ENCODE data around the gene RGP1. TPM values are rescaled to one million over a fixed set of nuclear protein-coding genes. Genes with fewer than 3 reads are reported as not detected.

Gene RGP1
- total and polyA plus RNA-seq, 9 of the 15 experiments (the other 6 are each of a cell fraction or from before 2014, with no cell fraction given), result 0.42 to 13.8 (median 6.7) TPM

DNA sequence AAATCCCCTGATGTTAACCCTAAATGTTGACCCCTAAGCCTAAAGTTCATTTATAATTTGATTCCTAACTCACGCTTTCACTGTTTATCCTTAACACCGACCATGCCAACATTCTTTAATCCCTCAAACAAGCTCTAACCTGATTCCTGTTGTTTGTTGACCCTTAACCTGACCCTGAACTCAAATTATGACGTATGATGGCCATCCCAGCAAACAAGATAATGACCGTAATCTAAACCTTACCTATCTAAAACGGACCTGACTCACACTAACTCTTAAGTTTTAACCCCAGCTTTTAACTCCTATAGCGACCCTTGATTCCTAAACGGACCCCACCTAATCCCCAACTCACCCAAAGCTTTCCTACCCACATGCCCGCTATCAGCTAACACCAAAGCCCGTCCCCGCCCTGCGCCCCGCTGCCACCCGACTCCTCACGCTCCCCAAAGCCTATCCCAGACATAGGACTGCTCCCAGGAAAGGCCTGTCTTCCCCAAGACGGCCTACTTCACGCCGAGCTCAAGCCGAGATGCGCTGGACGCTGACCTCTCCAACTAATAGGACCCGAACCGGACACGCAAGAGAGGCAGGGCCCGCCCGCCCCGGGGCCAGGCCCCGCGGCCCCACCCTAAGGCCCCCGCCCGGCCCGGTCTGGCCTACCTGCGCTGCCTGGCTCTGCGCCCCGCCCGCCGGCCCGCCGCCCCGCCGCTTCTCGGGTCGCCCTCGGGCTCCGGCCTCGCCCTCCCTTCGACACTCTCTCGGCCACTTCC is 17.5 kb upstream of the RGP1 start (continued):
- TF ChIP-seq, protein P1, sequence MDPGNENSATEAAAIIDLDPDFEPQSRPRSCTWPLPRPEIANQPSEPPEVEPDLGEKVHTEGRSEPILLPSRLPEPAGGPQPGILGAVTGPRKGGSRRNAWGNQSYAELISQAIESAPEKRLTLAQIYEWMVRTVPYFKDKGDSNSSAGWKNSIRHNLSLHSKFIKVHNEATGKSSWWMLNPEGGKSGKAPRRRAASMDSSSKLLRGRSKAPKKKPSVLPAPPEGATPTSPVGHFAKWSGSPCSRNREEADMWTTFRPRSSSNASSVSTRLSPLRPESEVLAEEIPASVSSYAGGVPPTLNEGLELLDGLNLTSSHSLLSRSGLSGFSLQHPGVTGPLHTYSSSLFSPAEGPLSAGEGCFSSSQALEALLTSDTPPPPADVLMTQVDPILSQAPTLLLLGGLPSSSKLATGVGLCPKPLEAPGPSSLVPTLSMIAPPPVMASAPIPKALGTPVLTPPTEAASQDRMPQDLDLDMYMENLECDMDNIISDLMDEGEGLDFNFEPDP (CRISPR knock-in tag; IDR thresholded peaks at IDR 0.05), result no peak
- TF ChIP-seq ZNF717 (CRISPR knock-in tag; IDR thresholded peaks at IDR 0.05) (no peak), MEF2A (IDR thresholded peaks at IDR 0.05; ENCODE audit: control insufficient read depth, low read depth, low read length) (no peak), TEAD1 (CRISPR knock-in tag; IDR thresholded peaks at IDR 0.05) (no peak), CHD2 (IDR thresholded peaks at IDR 0.05; ENCODE audit: low read depth, low read length) (no peak), ZFX (CRISPR knock-in tag; IDR thresholded peaks at IDR 0.05) (no peak; the same call in 1 of the 2 replicates), ZNF165 (CRISPR knock-in tag; IDR thresholded peaks at IDR 0.05; ENCODE audit: borderline replicate concordance) (no peak), MYNN (IDR thresholded peaks at IDR 0.05) (no peak), MYNN (CRISPR knock-in tag; IDR thresholded peaks at IDR 0.05) (no peak), CREBBP (IDR thresholded peaks at IDR 0.05; ENCODE audit: low read depth, low read length) (no peak), NR1H2 (CRISPR knock-in tag; IDR thresholded peaks at IDR 0.05) (no peak), ZNF586 (CRISPR knock-in tag; conservative IDR thresholded peaks at IDR 0.05) (no peak), CHD1 (IDR thresholded peaks at IDR 0.05; ENCODE audit: low read length) (no peak), ZBTB8A (IDR thresholded peaks at IDR 0.05; ENCODE audit: partially characterized antibody) (no peak), LARP7 (IDR thresholded peaks at IDR 0.05) (no peak), TRIM28 (IDR thresholded peaks at IDR 0.05) (no peak), CBX5 (IDR thresholded peaks at IDR 0.05; ENCODE audit: borderline replicate concordance, low read depth) (no peak)
- TF ChIP-seq, protein P2, sequence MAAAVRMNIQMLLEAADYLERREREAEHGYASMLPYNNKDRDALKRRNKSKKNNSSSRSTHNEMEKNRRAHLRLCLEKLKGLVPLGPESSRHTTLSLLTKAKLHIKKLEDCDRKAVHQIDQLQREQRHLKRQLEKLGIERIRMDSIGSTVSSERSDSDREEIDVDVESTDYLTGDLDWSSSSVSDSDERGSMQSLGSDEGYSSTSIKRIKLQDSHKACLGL (CRISPR knock-in tag; IDR thresholded peaks at IDR 0.05; ENCODE audit: borderline replicate concordance, poor library complexity, severe bottlenecking), result no peak
- TF ChIP-seq, protein P3, sequence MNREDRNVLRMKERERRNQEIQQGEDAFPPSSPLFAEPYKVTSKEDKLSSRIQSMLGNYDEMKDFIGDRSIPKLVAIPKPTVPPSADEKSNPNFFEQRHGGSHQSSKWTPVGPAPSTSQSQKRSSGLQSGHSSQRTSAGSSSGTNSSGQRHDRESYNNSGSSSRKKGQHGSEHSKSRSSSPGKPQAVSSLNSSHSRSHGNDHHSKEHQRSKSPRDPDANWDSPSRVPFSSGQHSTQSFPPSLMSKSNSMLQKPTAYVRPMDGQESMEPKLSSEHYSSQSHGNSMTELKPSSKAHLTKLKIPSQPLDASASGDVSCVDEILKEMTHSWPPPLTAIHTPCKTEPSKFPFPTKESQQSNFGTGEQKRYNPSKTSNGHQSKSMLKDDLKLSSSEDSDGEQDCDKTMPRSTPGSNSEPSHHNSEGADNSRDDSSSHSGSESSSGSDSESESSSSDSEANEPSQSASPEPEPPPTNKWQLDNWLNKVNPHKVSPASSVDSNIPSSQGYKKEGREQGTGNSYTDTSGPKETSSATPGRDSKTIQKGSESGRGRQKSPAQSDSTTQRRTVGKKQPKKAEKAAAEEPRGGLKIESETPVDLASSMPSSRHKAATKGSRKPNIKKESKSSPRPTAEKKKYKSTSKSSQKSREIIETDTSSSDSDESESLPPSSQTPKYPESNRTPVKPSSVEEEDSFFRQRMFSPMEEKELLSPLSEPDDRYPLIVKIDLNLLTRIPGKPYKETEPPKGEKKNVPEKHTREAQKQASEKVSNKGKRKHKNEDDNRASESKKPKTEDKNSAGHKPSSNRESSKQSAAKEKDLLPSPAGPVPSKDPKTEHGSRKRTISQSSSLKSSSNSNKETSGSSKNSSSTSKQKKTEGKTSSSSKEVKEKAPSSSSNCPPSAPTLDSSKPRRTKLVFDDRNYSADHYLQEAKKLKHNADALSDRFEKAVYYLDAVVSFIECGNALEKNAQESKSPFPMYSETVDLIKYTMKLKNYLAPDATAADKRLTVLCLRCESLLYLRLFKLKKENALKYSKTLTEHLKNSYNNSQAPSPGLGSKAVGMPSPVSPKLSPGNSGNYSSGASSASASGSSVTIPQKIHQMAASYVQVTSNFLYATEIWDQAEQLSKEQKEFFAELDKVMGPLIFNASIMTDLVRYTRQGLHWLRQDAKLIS (CRISPR knock-in tag; IDR thresholded peaks at IDR 0.05), result no peak; the same call in 1 of the 2 replicates
- TF ChIP-seq, protein P4, sequence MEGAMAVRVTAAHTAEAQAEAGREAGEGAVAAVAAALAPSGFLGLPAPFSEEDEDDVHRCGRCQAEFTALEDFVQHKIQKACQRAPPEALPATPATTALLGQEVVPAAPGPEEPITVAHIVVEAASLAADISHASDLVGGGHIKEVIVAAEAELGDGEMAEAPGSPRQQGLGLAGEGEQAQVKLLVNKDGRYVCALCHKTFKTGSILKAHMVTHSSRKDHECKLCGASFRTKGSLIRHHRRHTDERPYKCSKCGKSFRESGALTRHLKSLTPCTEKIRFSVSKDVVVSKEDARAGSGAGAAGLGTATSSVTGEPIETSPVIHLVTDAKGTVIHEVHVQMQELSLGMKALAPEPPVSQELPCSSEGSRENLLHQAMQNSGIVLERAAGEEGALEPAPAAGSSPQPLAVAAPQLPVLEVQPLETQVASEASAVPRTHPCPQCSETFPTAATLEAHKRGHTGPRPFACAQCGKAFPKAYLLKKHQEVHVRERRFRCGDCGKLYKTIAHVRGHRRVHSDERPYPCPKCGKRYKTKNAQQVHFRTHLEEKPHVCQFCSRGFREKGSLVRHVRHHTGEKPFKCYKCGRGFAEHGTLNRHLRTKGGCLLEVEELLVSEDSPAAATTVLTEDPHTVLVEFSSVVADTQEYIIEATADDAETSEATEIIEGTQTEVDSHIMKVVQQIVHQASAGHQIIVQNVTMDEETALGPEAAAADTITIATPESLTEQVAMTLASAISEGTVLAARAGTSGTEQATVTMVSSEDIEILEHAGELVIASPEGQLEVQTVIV (CRISPR knock-in tag; IDR thresholded peaks at IDR 0.05; ENCODE audit: borderline replicate concordance), result no peak
- TF ChIP-seq, protein P5, sequence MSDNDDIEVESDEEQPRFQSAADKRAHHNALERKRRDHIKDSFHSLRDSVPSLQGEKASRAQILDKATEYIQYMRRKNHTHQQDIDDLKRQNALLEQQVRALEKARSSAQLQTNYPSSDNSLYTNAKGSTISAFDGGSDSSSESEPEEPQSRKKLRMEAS (CRISPR knock-in tag; IDR thresholded peaks at IDR 0.05), result no peak
